Keratinocyte (primary cell): ENCODE results near the gene VTI1A.

ENCODE experiments used
- EZH2 ChIP-seq: IDR thresholded peaks from one replicate; pipeline ENCODE4 v1.6.1; 2012; ENCODE audit warnings: inconsistent platforms, mild to moderate bottlenecking, low read length, moderate library complexity
- TF ChIP-seq, protein P1 (sequence below), 3 experiments: IDR thresholded peaks in 1 of 3; conservative IDR thresholded peaks in 1 of 3; optimal IDR thresholded peaks in 1 of 3; 2 replicates in 2 of 3; 3 replicates in 1 of 3; pipeline versions ENCODE3 to v1.5.1; 2011; ENCODE audit warnings: low read length in 3 of 3, mild to moderate bottlenecking in 3 of 3, moderate library complexity in 2 of 3, control low read depth in 1 of 3, inconsistent platforms in 1 of 3; ENCODE audit not compliant: insufficient read depth in 2 of 3; ENCODE audit errors: extremely low read depth in 1 of 3

DNA sequence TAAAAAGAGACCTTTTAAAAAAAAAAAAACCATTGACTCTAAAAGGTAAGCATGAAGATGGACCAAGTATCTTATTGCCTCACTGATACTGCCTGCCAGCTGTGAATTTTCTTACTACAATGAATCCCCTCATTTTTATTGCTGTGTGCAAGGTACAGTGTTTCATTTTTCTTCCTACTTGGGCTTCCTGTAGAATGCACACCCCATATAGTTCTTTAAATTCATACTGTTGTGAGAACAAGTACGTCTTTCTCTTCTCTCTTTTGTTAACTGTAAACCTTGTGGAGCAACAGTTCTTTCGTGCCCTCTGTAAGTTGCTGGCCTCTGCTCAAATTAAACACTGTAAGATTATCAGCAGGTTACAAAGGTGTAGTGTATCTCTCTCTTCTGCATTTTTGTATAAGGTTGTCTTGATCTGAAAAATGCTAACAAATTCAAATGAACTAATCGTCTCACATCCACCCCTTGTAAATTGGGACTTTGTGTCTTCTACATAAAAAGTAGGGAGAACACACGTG is 105.6 kb downstream of the VTI1A start:
- no peak for TF ChIP-seq EZH2
- TF ChIP-seq, protein P1, sequence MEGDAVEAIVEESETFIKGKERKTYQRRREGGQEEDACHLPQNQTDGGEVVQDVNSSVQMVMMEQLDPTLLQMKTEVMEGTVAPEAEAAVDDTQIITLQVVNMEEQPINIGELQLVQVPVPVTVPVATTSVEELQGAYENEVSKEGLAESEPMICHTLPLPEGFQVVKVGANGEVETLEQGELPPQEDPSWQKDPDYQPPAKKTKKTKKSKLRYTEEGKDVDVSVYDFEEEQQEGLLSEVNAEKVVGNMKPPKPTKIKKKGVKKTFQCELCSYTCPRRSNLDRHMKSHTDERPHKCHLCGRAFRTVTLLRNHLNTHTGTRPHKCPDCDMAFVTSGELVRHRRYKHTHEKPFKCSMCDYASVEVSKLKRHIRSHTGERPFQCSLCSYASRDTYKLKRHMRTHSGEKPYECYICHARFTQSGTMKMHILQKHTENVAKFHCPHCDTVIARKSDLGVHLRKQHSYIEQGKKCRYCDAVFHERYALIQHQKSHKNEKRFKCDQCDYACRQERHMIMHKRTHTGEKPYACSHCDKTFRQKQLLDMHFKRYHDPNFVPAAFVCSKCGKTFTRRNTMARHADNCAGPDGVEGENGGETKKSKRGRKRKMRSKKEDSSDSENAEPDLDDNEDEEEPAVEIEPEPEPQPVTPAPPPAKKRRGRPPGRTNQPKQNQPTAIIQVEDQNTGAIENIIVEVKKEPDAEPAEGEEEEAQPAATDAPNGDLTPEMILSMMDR (optimal IDR thresholded peaks at IDR 0.05 in 1 of 3, IDR thresholded peaks at IDR 0.05 in 1 of 3, conservative IDR thresholded peaks at IDR 0.05 in 1 of 3; ENCODE audit: extremely low read depth in 1 of 3, insufficient read depth in 2 of 3, low read length in 3 of 3), result no peak
